Stimulated activated naive CD8-positive, alpha-beta T cell treated with anti-CD3 and anti-CD28 coated beads, Interleukin-15, amount 100 ng/mL, for 72 hours (primary cell): Measurements from ENCODE around the gene ZCCHC9.
"Not testable (repeated sequence)": the region's sequence is repeated elsewhere in the genome, so short reads cannot be mapped to it uniquely, and the experiment has no call there.

Experiments used
- ATAC-seq: fragments of 150-1000 bp; cut with Tn5 transposase; 2 replicates; pipeline ENCODE4 v1.10.0; 2021; ENCODE audit warnings: mild to moderate bottlenecking, moderate library complexity
- DNase-seq, 2 donors: peaks; one replicate each; pipeline ENCODE4 v3.0.0; 2021 to 2022
- H3K27ac Mint-ChIP-seq, 2 donors: one replicate each; pipeline ENCODE4 v1.8.0; 2022; ENCODE audit warnings: mild to moderate bottlenecking in 2 of 2, mixed read lengths in 2 of 2, moderate library complexity in 2 of 2
- H3K27me3 Mint-ChIP-seq: one replicate; pipeline ENCODE4 v1.8.0; 2022; ENCODE audit warnings: mixed read lengths
- H3K4me1 Mint-ChIP-seq: one replicate; pipeline ENCODE4 v1.8.0; 2022; ENCODE audit warnings: mild to moderate bottlenecking, mixed read lengths
- H3K4me3 Mint-ChIP-seq, 2 donors: one replicate each; pipeline ENCODE4 v1.8.0; 2022; ENCODE audit warnings: mild to moderate bottlenecking in 2 of 2, mixed read lengths in 2 of 2, moderate library complexity in 1 of 2
- H3K9me3 Mint-ChIP-seq, 2 donors: one replicate each; pipeline ENCODE4 v1.8.0; 2022; ENCODE audit warnings: mixed read lengths in 2 of 2

Gene ZCCHC9

GRCh38 chr5:81301271-81302015, at the start of gene ZCCHC9:
ZCCHC9 (plus strand) TSS chr5:81301587; CDS start chr5:81304758, 3,171 bp downstream.
- peak; percentile 98 for ATAC-seq

GRCh38 chr5:81251922-81252321, 49.5 kb upstream of the ZCCHC9 start:
- no peak overlapping the region for H3K4me3 Mint-ChIP-seq
- H3K4me1 Mint-ChIP-seq: no peaks in the 10 kb centered on the region
- H3K9me3 Mint-ChIP-seq: no peaks in the 10 kb centered on the region

More at GRCh38 chr5:81301271-81302015, at the start of gene ZCCHC9:
- Mint-ChIP-seq H3K4me3 (peak within 1 kb of the TSS; percentile 93 to 95), H3K27me3 (no peaks in the 10 kb centered on the region), H3K4me1 (peaks cover 41% of the 10 kb centered on the region), H3K27ac (peak within 1 kb of the TSS; percentile 96), H3K9me3 (no peaks in the 10 kb centered on the region)
- peak; percentile 89 to 93 for DNase-seq

GRCh38 chr5:81252904-81253303, 48.5 kb upstream of the ZCCHC9 start:
- H3K4me1 Mint-ChIP-seq: no peaks in the 10 kb centered on the region
- no peak overlapping the region for H3K27ac Mint-ChIP-seq
- no peaks in the 10 kb centered on the region for H3K9me3 Mint-ChIP-seq
- H3K27me3 Mint-ChIP-seq: no peaks in the 10 kb centered on the region
- H3K4me3 Mint-ChIP-seq: no peak overlapping the region
- DNase-seq: no peak
- ATAC-seq: no peak

More at GRCh38 chr5:81251922-81252321, 49.5 kb upstream of the ZCCHC9 start:
- no peaks in the 10 kb centered on the region for H3K27me3 Mint-ChIP-seq
- DNase-seq (no peak), ATAC-seq (no peak)
- H3K27ac Mint-ChIP-seq: no peak overlapping the region

GRCh38 chr5:81253875-81254274, 47.5 kb upstream of the ZCCHC9 start:
- no peak overlapping the region for H3K27ac Mint-ChIP-seq
- DNase-seq (no peak), ATAC-seq (no peak)
- no peaks in the 10 kb centered on the region for H3K27me3 Mint-ChIP-seq
- no peaks in the 10 kb centered on the region for H3K9me3 Mint-ChIP-seq
- H3K4me1 Mint-ChIP-seq: no peaks in the 10 kb centered on the region
- no peak overlapping the region for H3K4me3 Mint-ChIP-seq

GRCh38 chr5:81254886-81255559, 46.4 kb upstream of the ZCCHC9 start:
- DNase-seq: no peak
- no peaks in the 10 kb centered on the region for H3K27me3 Mint-ChIP-seq
- H3K27ac Mint-ChIP-seq: no peak overlapping the region
- peaks cover 3 to 6% of the 10 kb centered on the region in 2 donors for H3K9me3 Mint-ChIP-seq
- H3K4me1 Mint-ChIP-seq: no peaks in the 10 kb centered on the region
- no peak for ATAC-seq
- H3K4me3 Mint-ChIP-seq: no peak overlapping the region

- DNase-seq: no peak
- Mint-ChIP-seq H3K27me3 (no peaks in the 10 kb centered on the region), H3K4me1 (no peaks in the 10 kb centered on the region), H3K9me3 (peaks cover 14 to 19% of the 10 kb centered on the region in 2 donors), H3K27ac (peak overlapping the region in 1 of 2 donors; percentile 48), H3K4me3 (no peak overlapping the region)
- ATAC-seq: no peak
Measured at GRCh38 chr5:81256766-81257165, 44.6 kb upstream of the ZCCHC9 start.

- DNase-seq, H3K4me3 Mint-ChIP-seq: not testable (repeated sequence)
Measured at GRCh38 chr5:81262796-81263195, 38.6 kb upstream of the ZCCHC9 start.

GRCh38 chr5:81265101-81265500, 36.3 kb upstream of the ZCCHC9 start:
- H3K27ac Mint-ChIP-seq: no peak overlapping the region
- no peak for DNase-seq
- no peaks in the 10 kb centered on the region for H3K27me3 Mint-ChIP-seq
- no peak overlapping the region for H3K4me3 Mint-ChIP-seq
- peaks cover 16% of the 10 kb centered on the region for H3K4me1 Mint-ChIP-seq
- no peak for ATAC-seq
- H3K9me3 Mint-ChIP-seq: peaks cover 16 to 18% of the 10 kb centered on the region in 2 donors

More at GRCh38 chr5:81262796-81263195, 38.6 kb upstream of the ZCCHC9 start:
- not testable (repeated sequence) for ATAC-seq, H3K27ac Mint-ChIP-seq, H3K4me1 Mint-ChIP-seq, H3K27me3 Mint-ChIP-seq
- H3K9me3 Mint-ChIP-seq: peaks cover 22 to 23% of the 10 kb centered on the region in 2 donors

- no peak overlapping the region for H3K4me3 Mint-ChIP-seq
- no peak overlapping the region for H3K27ac Mint-ChIP-seq
- peaks cover 27% of the 10 kb centered on the region for H3K4me1 Mint-ChIP-seq
- no peak for ATAC-seq
- H3K9me3 Mint-ChIP-seq: peaks cover 10 to 20% of the 10 kb centered on the region in 2 donors
- DNase-seq: no peak
- H3K27me3 Mint-ChIP-seq: no peaks in the 10 kb centered on the region
Measured at GRCh38 chr5:81268521-81269196, 32.7 kb upstream of the ZCCHC9 start.

- peaks cover 33% of the 10 kb centered on the region for H3K4me1 Mint-ChIP-seq
- no peak overlapping the region for H3K27ac Mint-ChIP-seq
- ATAC-seq (no peak), DNase-seq (no peak)
- H3K4me3 Mint-ChIP-seq: no peak overlapping the region
- peaks cover 22 to 32% of the 10 kb centered on the region in 2 donors for H3K9me3 Mint-ChIP-seq
- no peaks in the 10 kb centered on the region for H3K27me3 Mint-ChIP-seq
Measured at GRCh38 chr5:81269751-81270393, 31.5 kb upstream of the ZCCHC9 start.

GRCh38 chr5:81270394-81271027, 30.9 kb upstream of the ZCCHC9 start:
- H3K9me3 Mint-ChIP-seq: peaks cover 29 to 39% of the 10 kb centered on the region in 2 donors
- not testable (repeated sequence) for H3K4me3 Mint-ChIP-seq, H3K27ac Mint-ChIP-seq

GRCh38 chr5:81283976-81284375, 17.4 kb upstream of the ZCCHC9 start:
- no peak for DNase-seq
- no peak for ATAC-seq
- H3K4me3 Mint-ChIP-seq: no peak overlapping the region
- H3K27ac Mint-ChIP-seq: no peak overlapping the region
- peaks cover 0 to 8% of the 10 kb centered on the region in 2 donors for H3K9me3 Mint-ChIP-seq
- H3K4me1 Mint-ChIP-seq: peaks cover 25% of the 10 kb centered on the region
- no peaks in the 10 kb centered on the region for H3K27me3 Mint-ChIP-seq

More at GRCh38 chr5:81270394-81271027, 30.9 kb upstream of the ZCCHC9 start:
- ATAC-seq, H3K27me3 Mint-ChIP-seq, DNase-seq: not testable (repeated sequence)
- peaks cover 40% of the 10 kb centered on the region for H3K4me1 Mint-ChIP-seq

- ATAC-seq (no peak), DNase-seq (no peak)
- no peak overlapping the region for H3K27ac Mint-ChIP-seq
- peaks cover 39% of the 10 kb centered on the region for H3K4me1 Mint-ChIP-seq
- no peak overlapping the region for H3K4me3 Mint-ChIP-seq
- no peaks in the 10 kb centered on the region for H3K27me3 Mint-ChIP-seq
- peaks cover 0 to 8% of the 10 kb centered on the region in 2 donors for H3K9me3 Mint-ChIP-seq
Measured at GRCh38 chr5:81286059-81286617, 15.2 kb upstream of the ZCCHC9 start.

GRCh38 chr5:81288021-81288433, 13.4 kb upstream of the ZCCHC9 start:
- ATAC-seq (peak; percentile 8), DNase-seq (no peak)
- Mint-ChIP-seq H3K27ac (no peak overlapping the region), H3K4me1 (peaks cover 51% of the 10 kb centered on the region), H3K4me3 (no peak overlapping the region), H3K9me3 (peaks cover 10 to 22% of the 10 kb centered on the region in 2 donors), H3K27me3 (no peaks in the 10 kb centered on the region)
